GM18861 (cell line): ENCODE data around the gene AJAP1.

Experiments
- ATAC-seq: cut with Tn5 transposase; IDR thresholded peaks from one replicate; pipeline ENCODE4 v1.9.1; 2021; ENCODE audit not compliant: unreplicated experiment

AJAP1 gene

GRCh38 chr1:4698911-4699310 lies 44.5 kb downstream of the AJAP1 start:
- ATAC-seq: no peak

- ATAC-seq: no peak
Observed at GRCh38 chr1:4699376-4700301, 45.2 kb downstream of the AJAP1 start.

GRCh38 chr1:4700801-4701200 lies 46.4 kb downstream of the AJAP1 start:
- no peak for ATAC-seq

DNA sequence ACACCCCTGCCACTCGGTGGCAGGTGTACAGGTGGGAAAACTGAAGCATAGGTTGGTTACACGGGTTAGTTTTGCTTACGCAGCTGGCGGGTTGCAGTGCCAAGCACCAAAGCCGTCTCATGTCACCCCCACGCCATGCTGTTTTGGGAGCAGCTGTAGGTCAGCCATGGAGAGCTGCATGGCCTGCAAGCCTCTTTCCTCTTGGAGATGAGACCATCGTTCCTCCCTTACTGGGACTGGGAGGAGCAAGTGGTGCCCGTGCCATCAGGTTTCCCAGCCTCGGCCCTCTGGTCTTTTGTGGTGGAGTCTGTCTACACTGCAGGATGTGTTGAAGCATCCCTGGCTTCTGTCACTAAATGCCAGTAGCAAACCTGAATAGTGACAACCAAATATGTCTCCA lies 46.9 kb downstream of the AJAP1 start:
- ATAC-seq: no peak

DNA sequence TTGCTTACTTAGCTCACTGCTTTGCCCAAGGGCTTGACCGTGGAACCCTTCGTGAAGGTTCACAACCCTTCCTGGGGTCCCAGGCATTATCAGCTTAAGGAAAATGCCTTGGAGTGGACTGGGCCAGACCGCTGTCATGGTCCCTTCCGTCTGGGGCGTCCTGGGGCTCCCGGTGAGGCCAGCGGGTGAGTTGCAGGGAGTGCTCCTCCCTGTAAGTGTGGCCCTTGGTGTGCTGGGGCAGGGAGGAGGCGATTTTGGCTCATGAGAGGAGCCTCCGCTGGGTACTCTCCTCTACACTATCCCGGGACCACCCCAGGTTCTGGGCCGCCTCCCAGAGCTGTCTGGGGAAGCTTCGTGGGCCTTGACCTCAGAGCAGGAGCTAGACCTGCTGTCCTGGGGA lies 48.1 kb downstream of the AJAP1 start:
- ATAC-seq: no peak

GRCh38 chr1:4702932-4703331 lies 48.5 kb downstream of the AJAP1 start:
- no peak for ATAC-seq

DNA sequence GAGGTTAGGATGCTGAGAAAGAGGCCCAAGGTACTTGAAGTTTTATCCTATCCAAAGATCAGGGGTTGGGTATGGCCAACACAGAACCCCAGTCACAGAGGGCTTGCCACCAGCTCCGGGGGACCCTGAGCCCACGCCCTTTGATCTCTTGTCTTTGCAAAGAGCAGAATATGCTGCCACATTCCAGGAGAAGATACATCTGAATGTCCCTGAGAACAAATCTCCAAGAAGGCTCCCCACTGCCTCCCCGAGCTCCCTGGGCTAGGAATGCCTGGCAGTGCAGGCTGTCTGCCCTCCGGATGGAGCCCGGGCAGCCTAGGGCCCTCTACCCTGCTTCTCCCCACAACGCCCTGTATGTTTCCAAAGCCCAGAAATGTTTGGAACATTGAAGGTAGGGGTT lies 49.2 kb downstream of the AJAP1 start:
- ATAC-seq: no peak

- no peak for ATAC-seq
Observed at GRCh38 chr1:4708840-4709507, 54.6 kb downstream of the AJAP1 start.

- no peak for ATAC-seq
Observed at GRCh38 chr1:4709641-4710040, 55.2 kb downstream of the AJAP1 start.

GRCh38 chr1:4710592-4711415 lies 56.4 kb downstream of the AJAP1 start:
- no peak for ATAC-seq

- no peak for ATAC-seq
Observed at GRCh38 chr1:4711416-4712275, 57.2 kb downstream of the AJAP1 start.

GRCh38 chr1:4713669-4714068 lies 59.3 kb downstream of the AJAP1 start:
- ATAC-seq: no peak

GRCh38 chr1:4716406-4716805 lies 62.0 kb downstream of the AJAP1 start:
- ATAC-seq: no peak

- ATAC-seq: no peak
Observed at GRCh38 chr1:4718071-4718470, 63.7 kb downstream of the AJAP1 start.

GRCh38 chr1:4723106-4723505 lies 68.7 kb downstream of the AJAP1 start:
- ATAC-seq: no peak

DNA sequence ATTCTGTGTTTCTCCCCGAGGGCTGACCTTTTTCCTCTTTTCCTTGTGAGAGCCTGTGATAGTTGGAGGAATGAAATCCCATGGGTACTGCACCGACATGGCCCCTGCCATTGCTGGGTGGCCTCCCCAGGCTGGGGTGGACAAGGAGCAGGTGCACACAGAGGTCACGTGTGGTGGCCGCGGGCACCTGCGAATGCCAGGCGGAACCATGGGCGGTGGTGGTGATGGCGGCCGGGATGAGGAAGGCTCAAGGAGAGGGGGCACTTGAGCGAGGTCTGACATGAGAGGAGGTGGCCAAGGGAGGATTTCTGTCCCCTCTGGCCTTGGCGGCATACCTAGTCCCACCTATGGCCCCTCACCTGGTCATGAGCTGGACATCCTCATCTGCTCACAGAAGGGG lies 69.6 kb downstream of the AJAP1 start:
- ATAC-seq: no peak

GRCh38 chr1:4724695-4725250 lies 70.4 kb downstream of the AJAP1 start:
- no peak for ATAC-seq

DNA sequence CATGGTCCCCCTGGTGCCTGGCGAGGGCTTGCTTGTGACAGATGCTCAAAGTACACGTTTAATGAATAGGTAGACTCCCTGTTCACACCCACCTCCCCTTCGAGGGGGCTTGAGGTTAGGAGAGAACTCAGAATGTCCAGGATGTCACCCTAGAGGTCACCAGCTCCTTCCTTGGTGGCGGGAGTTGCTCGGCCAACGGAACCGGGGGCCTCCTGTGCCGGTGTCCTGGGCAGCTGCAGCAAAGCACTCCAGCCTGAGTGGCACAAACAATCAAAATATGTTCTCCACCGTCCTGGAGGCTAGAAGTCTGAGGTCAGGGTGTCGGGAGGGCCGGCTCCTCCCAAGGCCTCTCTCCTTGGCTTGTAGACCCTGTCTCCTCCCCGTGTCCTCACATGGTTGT lies 71.0 kb downstream of the AJAP1 start:
- ATAC-seq: no peak

DNA sequence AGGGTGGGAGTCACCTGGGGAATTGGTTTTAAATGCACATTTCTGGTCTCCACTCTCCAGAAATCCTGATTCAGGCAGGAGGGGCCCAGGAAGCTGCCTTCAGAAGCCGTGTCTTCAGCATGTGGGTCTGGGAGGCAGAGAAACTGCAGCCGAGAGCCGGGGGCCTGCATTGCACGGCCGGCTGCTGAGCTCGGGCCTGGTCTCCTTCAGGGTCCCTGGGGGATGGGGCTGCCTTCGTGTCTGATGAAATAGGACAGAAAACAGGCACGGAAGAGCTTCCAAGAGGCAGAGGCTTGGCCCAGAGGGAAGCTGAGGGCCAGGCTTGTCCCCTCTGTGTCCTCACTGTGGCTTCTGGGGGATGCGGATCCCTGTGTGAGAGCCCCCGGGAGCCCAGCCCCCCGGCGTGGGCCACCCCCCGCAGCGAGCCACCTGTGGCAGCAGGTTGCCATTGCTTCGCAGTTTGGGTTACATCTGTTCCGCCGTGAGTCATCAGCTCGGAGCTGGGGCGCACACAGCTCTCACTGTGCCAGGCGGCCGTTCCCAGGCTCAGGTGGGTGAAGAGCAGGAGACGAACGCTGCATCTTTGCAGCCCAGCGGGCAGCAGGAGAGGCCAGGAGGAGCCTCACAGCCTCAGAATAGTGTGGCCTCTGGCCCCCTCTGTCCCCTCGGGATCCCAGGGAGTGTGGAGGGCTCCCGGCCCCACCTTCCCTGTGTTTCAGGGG lies 72.4 kb downstream of the AJAP1 start:
- ATAC-seq: no peak
